ENCODE measurements around the gene CCNA2. TPM values are rescaled to one million over a fixed set of nuclear protein-coding genes. Genes with fewer than 3 reads are reported as not detected.

The CCNA2 gene
- total and polyA plus RNA-seq, 9 of the 15 experiments (the other 6 are each of a cell fraction or from before 2014, with no cell fraction given), result 37.1 to 197 (median 154) TPM

DNA sequence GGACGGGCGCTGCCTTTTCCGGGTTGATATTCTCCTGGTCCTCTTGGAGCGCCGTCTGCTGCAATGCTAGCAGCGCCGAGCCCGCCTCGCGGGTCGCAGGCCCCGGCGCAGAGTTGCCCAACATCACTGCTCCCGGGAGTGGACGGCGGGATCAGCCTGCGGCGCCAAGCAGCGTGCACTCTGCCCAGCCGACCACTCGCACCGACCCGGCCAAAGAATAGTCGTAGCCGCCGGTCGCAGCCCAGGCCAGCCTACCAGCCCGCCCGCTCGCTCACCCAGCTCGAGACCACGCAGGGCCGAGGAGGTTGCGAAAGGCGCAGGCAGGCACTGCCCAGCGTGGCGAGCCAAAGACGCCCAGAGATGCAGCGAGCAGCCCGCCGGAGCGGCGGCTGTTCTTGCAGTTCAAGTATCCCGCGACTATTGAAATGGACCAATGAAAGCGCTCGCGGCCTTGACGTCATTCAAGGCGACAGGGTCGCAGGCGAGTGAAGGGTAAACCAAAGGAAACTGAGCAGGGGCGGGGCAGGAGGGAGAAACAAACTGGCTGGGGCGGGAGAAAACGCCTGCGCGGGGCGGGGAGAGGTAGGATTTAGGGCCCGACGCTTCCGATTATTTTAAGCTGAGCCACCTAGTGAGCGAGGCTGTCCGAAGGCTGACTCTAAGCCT is at the start of gene CCNA2 (continued):
- TF ChIP-seq, protein P1, sequence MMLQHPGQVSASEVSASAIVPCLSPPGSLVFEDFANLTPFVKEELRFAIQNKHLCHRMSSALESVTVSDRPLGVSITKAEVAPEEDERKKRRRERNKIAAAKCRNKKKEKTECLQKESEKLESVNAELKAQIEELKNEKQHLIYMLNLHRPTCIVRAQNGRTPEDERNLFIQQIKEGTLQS (IDR thresholded peaks at IDR 0.05), result 0 out of 2 replicates have a peak, but pooled peaks have one; percentile 15
- TF ChIP-seq, protein P1 (CRISPR knock-in tag; conservative IDR thresholded peaks at IDR 0.05), result peak; percentile 85; the same call in 1 of the 2 replicates
- TF ChIP-seq ATF1 (CRISPR knock-in tag; IDR thresholded peaks at IDR 0.05), result peak; percentile 96
- TF ChIP-seq ATF1 (tag; IDR thresholded peaks at IDR 0.05), result peak; percentile 99
- no peak for TF ChIP-seq SMC3 (conservative IDR thresholded peaks at IDR 0.05; ENCODE audit: insufficient read depth, low read depth, low read length)
- 0 out of 2 replicates have a peak, but pooled peaks have one; percentile 30 for TF ChIP-seq ETV1 (tag; conservative IDR thresholded peaks at IDR 0.05; ENCODE audit: low read depth)
- TF ChIP-seq ZNF217 (CRISPR knock-in tag; IDR thresholded peaks at IDR 0.05), result no peak
- peak; percentile 99 for TF ChIP-seq POLR2G (IDR thresholded peaks at IDR 0.05; ENCODE audit: low read depth, low read length)
- peak; percentile 84 for TF ChIP-seq MYC (IDR thresholded peaks at IDR 0.05; ENCODE audit: low read depth, low read length)
- peak; percentile 85 for TF ChIP-seq MYC (CRISPR knock-in tag; IDR thresholded peaks at IDR 0.05; ENCODE audit: borderline replicate concordance, low read depth)
- TF ChIP-seq PRPF4 (IDR thresholded peaks at IDR 0.05; ENCODE audit: insufficient read depth, low read depth, low read length, poor library complexity, severe bottlenecking), result peak; percentile 67
- TF ChIP-seq MEIS2 (IDR thresholded peaks at IDR 0.05; ENCODE audit: partially characterized antibody), result peak; percentile 33
- TF ChIP-seq, protein P2, sequence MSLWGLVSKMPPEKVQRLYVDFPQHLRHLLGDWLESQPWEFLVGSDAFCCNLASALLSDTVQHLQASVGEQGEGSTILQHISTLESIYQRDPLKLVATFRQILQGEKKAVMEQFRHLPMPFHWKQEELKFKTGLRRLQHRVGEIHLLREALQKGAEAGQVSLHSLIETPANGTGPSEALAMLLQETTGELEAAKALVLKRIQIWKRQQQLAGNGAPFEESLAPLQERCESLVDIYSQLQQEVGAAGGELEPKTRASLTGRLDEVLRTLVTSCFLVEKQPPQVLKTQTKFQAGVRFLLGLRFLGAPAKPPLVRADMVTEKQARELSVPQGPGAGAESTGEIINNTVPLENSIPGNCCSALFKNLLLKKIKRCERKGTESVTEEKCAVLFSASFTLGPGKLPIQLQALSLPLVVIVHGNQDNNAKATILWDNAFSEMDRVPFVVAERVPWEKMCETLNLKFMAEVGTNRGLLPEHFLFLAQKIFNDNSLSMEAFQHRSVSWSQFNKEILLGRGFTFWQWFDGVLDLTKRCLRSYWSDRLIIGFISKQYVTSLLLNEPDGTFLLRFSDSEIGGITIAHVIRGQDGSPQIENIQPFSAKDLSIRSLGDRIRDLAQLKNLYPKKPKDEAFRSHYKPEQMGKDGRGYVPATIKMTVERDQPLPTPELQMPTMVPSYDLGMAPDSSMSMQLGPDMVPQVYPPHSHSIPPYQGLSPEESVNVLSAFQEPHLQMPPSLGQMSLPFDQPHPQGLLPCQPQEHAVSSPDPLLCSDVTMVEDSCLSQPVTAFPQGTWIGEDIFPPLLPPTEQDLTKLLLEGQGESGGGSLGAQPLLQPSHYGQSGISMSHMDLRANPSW (CRISPR knock-in tag; IDR thresholded peaks at IDR 0.05), result peak; percentile 87; the same call in 1 of the 2 replicates
- TF ChIP-seq, protein P3, sequence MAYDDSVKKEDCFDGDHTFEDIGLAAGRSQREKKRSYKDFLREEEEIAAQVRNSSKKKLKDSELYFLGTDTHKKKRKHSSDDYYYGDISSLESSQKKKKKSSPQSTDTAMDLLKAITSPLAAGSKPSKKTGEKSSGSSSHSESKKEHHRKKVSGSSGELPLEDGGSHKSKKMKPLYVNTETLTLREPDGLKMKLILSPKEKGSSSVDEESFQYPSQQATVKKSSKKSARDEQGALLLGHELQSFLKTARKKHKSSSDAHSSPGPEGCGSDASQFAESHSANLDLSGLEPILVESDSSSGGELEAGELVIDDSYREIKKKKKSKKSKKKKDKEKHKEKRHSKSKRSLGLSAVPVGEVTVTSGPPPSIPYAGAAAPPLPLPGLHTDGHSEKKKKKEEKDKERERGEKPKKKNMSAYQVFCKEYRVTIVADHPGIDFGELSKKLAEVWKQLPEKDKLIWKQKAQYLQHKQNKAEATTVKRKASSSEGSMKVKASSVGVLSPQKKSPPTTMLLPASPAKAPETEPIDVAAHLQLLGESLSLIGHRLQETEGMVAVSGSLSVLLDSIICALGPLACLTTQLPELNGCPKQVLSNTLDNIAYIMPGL (CRISPR knock-in tag; IDR thresholded peaks at IDR 0.05), result peak; percentile 74; the same call in 1 of the 2 replicates
- peak in 1 of 2 experiments; percentile 10; a peak in 1 of 4 replicates for TF ChIP-seq SRF (CRISPR knock-in tag; IDR thresholded peaks at IDR 0.05)
- TF ChIP-seq ZNF431 (CRISPR knock-in tag; IDR thresholded peaks at IDR 0.05), result peak; percentile 65; the same call in 1 of the 2 replicates
- TF ChIP-seq, protein P4, sequence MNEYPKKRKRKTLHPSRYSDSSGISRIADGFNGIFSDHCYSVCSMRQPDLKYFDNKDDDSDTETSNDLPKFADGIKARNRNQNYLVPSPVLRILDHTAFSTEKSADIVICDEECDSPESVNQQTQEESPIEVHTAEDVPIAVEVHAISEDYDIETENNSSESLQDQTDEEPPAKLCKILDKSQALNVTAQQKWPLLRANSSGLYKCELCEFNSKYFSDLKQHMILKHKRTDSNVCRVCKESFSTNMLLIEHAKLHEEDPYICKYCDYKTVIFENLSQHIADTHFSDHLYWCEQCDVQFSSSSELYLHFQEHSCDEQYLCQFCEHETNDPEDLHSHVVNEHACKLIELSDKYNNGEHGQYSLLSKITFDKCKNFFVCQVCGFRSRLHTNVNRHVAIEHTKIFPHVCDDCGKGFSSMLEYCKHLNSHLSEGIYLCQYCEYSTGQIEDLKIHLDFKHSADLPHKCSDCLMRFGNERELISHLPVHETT (CRISPR knock-in tag; conservative IDR thresholded peaks at IDR 0.05 in 1 of 2, IDR thresholded peaks at IDR 0.05 in 1 of 2), result no peak
- TF ChIP-seq ARID1B (IDR thresholded peaks at IDR 0.05), result no peak

Data from K562 (cell line).